OCI-LY1 (cell line): ENCODE results near the gene NDUFAF4.
A peak's percentile ranks its signal among the peaks of the same experiment; 100 is the strongest.

Experiments
- H2AFZ ChIP-seq: fragments of 200-600 bp; sonication (generic), shearing (Covaris generic); 2 replicates; pipeline ENCODE4 v1.6.0; 2014; ENCODE audit warnings: antibody characterized with exemption, mild to moderate bottlenecking, low read length
- H3F3A ChIP-seq: fragments of 200-600 bp; sonication (generic), shearing (Covaris generic); 2 replicates; pipeline ENCODE4 v1.6.0; 2014; ENCODE audit warnings: mild to moderate bottlenecking, antibody characterized with exemption, low read length, moderate library complexity; ENCODE audit not compliant: insufficient read depth
- H3K27ac ChIP-seq: fragments of 200-600 bp; sonication (generic); 2 replicates; pipeline ENCODE4 v1.5.1; 2014; ENCODE audit warnings: low read length, mixed run types, mild to moderate bottlenecking, low read depth; ENCODE audit not compliant: poor library complexity, severe bottlenecking
- H3K27me3 ChIP-seq: fragments of 200-600 bp; sonication (generic); 2 replicates; pipeline ENCODE4 v1.6.0; 2014; ENCODE audit warnings: antibody characterized with exemption, mild to moderate bottlenecking, low read length, moderate library complexity; ENCODE audit not compliant: insufficient read depth
- H3K36me3 ChIP-seq: fragments of 200-600 bp; sonication (generic); 2 replicates; pipeline ENCODE4 v1.6.1; 2014; ENCODE audit warnings: mild to moderate bottlenecking, antibody characterized with exemption, low read length, moderate library complexity, mixed read lengths; ENCODE audit not compliant: insufficient read depth
- H3K4me1 ChIP-seq: fragments of 200-600 bp; sonication (generic); 2 replicates; pipeline ENCODE4 v1.5.1; 2014; ENCODE audit warnings: mild to moderate bottlenecking, low read length, moderate library complexity; ENCODE audit not compliant: insufficient read depth, severe bottlenecking
- H3K4me2 ChIP-seq: fragments of 200-600 bp; sonication (generic), shearing (Covaris generic); 2 replicates; pipeline ENCODE4 v1.6.1; 2014; ENCODE audit warnings: low read length
- H3K4me3 ChIP-seq: fragments of 200-600 bp; sonication (generic); 2 replicates; pipeline ENCODE4 v1.5.1; 2014; ENCODE audit warnings: low read length, low read depth, mild to moderate bottlenecking, mixed read lengths; ENCODE audit not compliant: poor library complexity, severe bottlenecking
- H3K79me2 ChIP-seq: fragments of 200-600 bp; shearing (Covaris generic); 2 replicates; pipeline ENCODE4 v1.6.1; 2016; ENCODE audit warnings: mixed run types, low read length, mixed read lengths; ENCODE audit not compliant: insufficient read depth
- H3K9ac ChIP-seq: fragments of 200-600 bp; sonication (generic), shearing (Covaris generic); 2 replicates; pipeline ENCODE4 v1.6.1; 2014; ENCODE audit warnings: mild to moderate bottlenecking, low read length, mixed read lengths
- H3K9me2 ChIP-seq: fragments of 200-600 bp; sonication (generic), shearing (Covaris generic); 2 replicates; pipeline ENCODE4 v1.6.1; 2014; ENCODE audit warnings: low read depth, mild to moderate bottlenecking, low read length, mixed read lengths
- H3K9me3 ChIP-seq: fragments of 200-600 bp; shearing (Covaris generic); 2 replicates; pipeline ENCODE4 v1.6.1; 2014; ENCODE audit warnings: low read length, mixed read lengths
- H4K20me1 ChIP-seq: fragments of 200-600 bp; sonication (generic), shearing (Covaris generic); 2 replicates; pipeline ENCODE4 v1.6.0; 2016; ENCODE audit warnings: mild to moderate bottlenecking, low read length; ENCODE audit not compliant: insufficient read depth
- CTCF ChIP-seq: fragments of 200-600 bp; sonication (generic), shearing (Covaris generic); IDR thresholded peaks from 2 replicates; pipeline ENCODE4 v1.5.1; 2017; ENCODE audit warnings: mild to moderate bottlenecking, antibody characterized with exemption, low read length, moderate library complexity, mixed read lengths
- EZH2 ChIP-seq: fragments of 200-600 bp; sonication (generic), shearing (Covaris generic); IDR thresholded peaks from 2 replicates; pipeline ENCODE4 v1.8.0; 2017; ENCODE audit warnings: borderline replicate concordance, mixed run types, mild to moderate bottlenecking, antibody characterized with exemption, low read length, moderate library complexity, mixed read lengths

Gene NDUFAF4

GRCh38 chr6:96897396-96898240 is at the start of gene NDUFAF4:
Gene NDUFAF4 (minus strand): TSS chr6:96897891. CDS start chr6:96897801, 90 bp downstream.
- H2AFZ ChIP-seq: peak within 1 kb of the TSS; percentile 25; the same call in 1 of the 2 replicates
- H3F3A ChIP-seq: no peaks in the 10 kb centered on the region
- H3K27ac ChIP-seq: peak within 1 kb of the TSS; percentile 72
- peaks cover 40% of the 10 kb centered on the region for H3K36me3 ChIP-seq
- peak within 1 kb of the TSS; percentile 82 for H3K4me2 ChIP-seq
- no peaks in the 10 kb centered on the region for H3K9me2 ChIP-seq
- H3K9me3 ChIP-seq: no peaks in the 10 kb centered on the region; the same call in 1 of the 2 replicates
- TF ChIP-seq CTCF (peak; percentile 83), EZH2 (no peak)
- H3K27me3 ChIP-seq: no peaks in the 10 kb centered on the region
- no peaks in the 10 kb centered on the region for H4K20me1 ChIP-seq
- peak within 1 kb of the TSS; percentile 79 for H3K9ac ChIP-seq
- H3K4me1 ChIP-seq: peaks cover 36% of the 10 kb centered on the region
- peaks cover 28% of the 10 kb centered on the region for H3K79me2 ChIP-seq
- peak within 1 kb of the TSS; percentile 79 for H3K4me3 ChIP-seq

- Histone ChIP-seq H3K4me2 (no peak overlapping the region), H3K79me2 (no peaks in the 10 kb centered on the region), H3K36me3 (no peaks in the 10 kb centered on the region), H4K20me1 (no peaks in the 10 kb centered on the region), H3K27ac (peak overlapping the region; percentile 4), H3K9me3 (0 out of 2 replicates have a peak, but pooled peaks cover 3% of the 10 kb centered on the region), H3K9ac (no peak overlapping the region), H3K4me1 (peaks cover 9% of the 10 kb centered on the region), H2AFZ (no peak overlapping the region), H3K4me3 (no peak overlapping the region), H3K9me2 (no peaks in the 10 kb centered on the region), H3F3A (no peaks in the 10 kb centered on the region), H3K27me3 (no peaks in the 10 kb centered on the region)
- TF ChIP-seq CTCF (no peak), EZH2 (no peak)
Observed at GRCh38 chr6:96947055-96947454, 49.4 kb upstream of the NDUFAF4 start.

GRCh38 chr6:96943555-96944215 is 46.0 kb upstream of the NDUFAF4 start:
- H3F3A ChIP-seq: no peaks in the 10 kb centered on the region
- H3K27ac ChIP-seq: no peak overlapping the region
- H2AFZ ChIP-seq: no peak overlapping the region
- TF ChIP-seq EZH2 (no peak), CTCF (no peak)
- no peaks in the 10 kb centered on the region for H3K9me2 ChIP-seq
- 0 out of 2 replicates have a peak, but pooled peaks cover 3% of the 10 kb centered on the region for H3K9me3 ChIP-seq
- no peaks in the 10 kb centered on the region for H3K36me3 ChIP-seq
- no peaks in the 10 kb centered on the region for H3K79me2 ChIP-seq
- no peak overlapping the region for H3K9ac ChIP-seq
- H3K4me2 ChIP-seq: no peak overlapping the region
- no peaks in the 10 kb centered on the region for H4K20me1 ChIP-seq
- H3K4me1 ChIP-seq: peaks cover 17% of the 10 kb centered on the region
- H3K27me3 ChIP-seq: no peaks in the 10 kb centered on the region
- no peak overlapping the region for H3K4me3 ChIP-seq
